ENCODE measurements around the gene GIPC2. TPM values are rescaled to one million over a fixed set of nuclear protein-coding genes. Genes with fewer than 3 reads are reported as not detected.

GIPC2 gene
- total RNA-seq, 1 experiment from 2014 or later: 0.07 TPM

DNA sequence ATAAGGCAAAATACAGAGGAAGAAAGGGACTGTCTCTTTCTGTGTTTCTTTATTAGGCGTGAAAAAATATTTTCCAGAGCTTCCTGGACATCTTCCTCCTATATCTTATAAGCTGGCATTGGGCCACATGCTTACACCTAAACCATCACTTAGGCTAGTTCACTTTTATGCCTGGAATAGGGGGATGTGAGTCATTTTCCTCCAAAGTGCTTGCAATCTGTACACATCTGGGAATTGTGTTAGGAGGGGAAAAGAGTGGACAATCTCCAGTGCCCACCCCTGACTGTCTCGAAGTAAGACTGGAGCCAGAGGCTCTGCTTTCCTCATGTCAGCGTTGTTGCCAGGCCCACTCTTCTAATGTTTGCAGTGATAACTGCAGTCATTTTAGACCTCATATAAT is 29.9 kb downstream of the GIPC2 start:
- Histone ChIP-seq H3K27me3 (ENCODE audit: insufficient read depth, low read length) (no peaks in the 10 kb centered on the region), H3K4me3 (replicated peaks in 1 of 2; ENCODE audit: low read depth in 1 of 2, low read length in 2 of 2) (no peak overlapping the region), H3K36me3 (ENCODE audit: control insufficient read depth in 1 of 2, insufficient read depth in 2 of 2, low read length in 2 of 2) (no peaks in the 10 kb centered on the region), H3K79me2 (ENCODE audit: insufficient read depth, low read length) (no peaks in the 10 kb centered on the region), H3K4me1 (ENCODE audit: control insufficient read depth in 1 of 2, insufficient read depth in 2 of 2, low read length in 2 of 2) (peaks cover 4 to 21% of the 10 kb centered on the region in 2 experiments), H3K9me3 (ENCODE audit: control insufficient read depth in 1 of 2, insufficient read depth in 1 of 2, low read depth in 1 of 2, low read length in 2 of 2) (no peaks in the 10 kb centered on the region), H3K9me2 (ENCODE audit: insufficient read depth) (no peaks in the 10 kb centered on the region), H3K27ac (ENCODE audit: low read depth, low read length) (no peak overlapping the region), H4K20me1 (ENCODE audit: insufficient read depth) (no peaks in the 10 kb centered on the region), H3K4me2 (ENCODE audit: low read length) (no peak overlapping the region), H3K9ac (ENCODE audit: low read length) (no peak overlapping the region), H2AFZ (ENCODE audit: low read depth, low read length, poor library complexity, severe bottlenecking) (no peak overlapping the region)
- ATAC-seq: no peak
- RAD21 ChIA-PET (ENCODE audit: low non-redundant PET in 1 of 2, low total read pairs in 2 of 2, uncharacterized antibody in 2 of 2, unreplicated experiment in 2 of 2): no interaction called here
- no TSS peak for BruUV-seq (replicated peaks)
- no peak for TF ChIP-seq EZH2 (IDR thresholded peaks at IDR 0.05)
- TF ChIP-seq, protein P1, sequence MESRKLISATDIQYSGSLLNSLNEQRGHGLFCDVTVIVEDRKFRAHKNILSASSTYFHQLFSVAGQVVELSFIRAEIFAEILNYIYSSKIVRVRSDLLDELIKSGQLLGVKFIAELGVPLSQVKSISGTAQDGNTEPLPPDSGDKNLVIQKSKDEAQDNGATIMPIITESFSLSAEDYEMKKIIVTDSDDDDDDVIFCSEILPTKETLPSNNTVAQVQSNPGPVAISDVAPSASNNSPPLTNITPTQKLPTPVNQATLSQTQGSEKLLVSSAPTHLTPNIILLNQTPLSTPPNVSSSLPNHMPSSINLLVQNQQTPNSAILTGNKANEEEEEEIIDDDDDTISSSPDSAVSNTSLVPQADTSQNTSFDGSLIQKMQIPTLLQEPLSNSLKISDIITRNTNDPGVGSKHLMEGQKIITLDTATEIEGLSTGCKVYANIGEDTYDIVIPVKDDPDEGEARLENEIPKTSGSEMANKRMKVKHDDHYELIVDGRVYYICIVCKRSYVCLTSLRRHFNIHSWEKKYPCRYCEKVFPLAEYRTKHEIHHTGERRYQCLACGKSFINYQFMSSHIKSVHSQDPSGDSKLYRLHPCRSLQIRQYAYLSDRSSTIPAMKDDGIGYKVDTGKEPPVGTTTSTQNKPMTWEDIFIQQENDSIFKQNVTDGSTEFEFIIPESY (IDR thresholded peaks at IDR 0.05; ENCODE audit: extremely low read depth, insufficient replicate concordance, low read length): no peak
- CTCF ChIA-PET: no interaction called here
- intact Hi-C loops (cut with micrococcal nuclease): no loop called here
- DNase-seq (ENCODE audit: low read depth, low spot score): no peak
- POLR2A ChIA-PET: no interaction called here

DNA sequence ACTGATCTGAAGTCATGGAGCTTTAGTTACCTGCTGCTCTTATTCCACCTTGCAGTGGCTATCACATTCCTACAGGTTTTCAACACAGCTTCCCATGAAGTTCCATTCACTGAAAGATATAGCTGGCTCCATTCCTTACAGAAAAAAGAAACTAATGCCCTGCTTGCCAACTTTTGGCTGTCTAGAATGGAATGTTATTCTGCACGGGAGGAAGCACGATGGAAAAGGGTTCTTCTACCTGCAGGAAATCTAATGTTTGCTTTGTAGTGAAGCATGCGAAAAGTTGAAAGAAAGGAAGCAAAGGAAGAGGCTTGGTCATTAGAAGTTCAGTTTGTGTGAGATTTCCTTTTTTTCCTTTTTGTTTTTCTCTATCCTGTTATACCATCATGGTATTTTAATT is 32.6 kb downstream of the GIPC2 start:
- DNase-seq (ENCODE audit: low read depth, low spot score): no peak
- ChIA-PET POLR2A (interaction anchor here (1.3 kb wide), 1 partner anchor 74 kb away, joined by 5 read pairs; no protein-coding TSS in a partner anchor), CTCF (no interaction called here), RAD21 (ENCODE audit: low non-redundant PET in 1 of 2, low total read pairs in 2 of 2, uncharacterized antibody in 2 of 2, unreplicated experiment in 2 of 2) (no interaction called here)
- Histone ChIP-seq H3K9me3 (ENCODE audit: control insufficient read depth in 1 of 2, insufficient read depth in 1 of 2, low read depth in 1 of 2, low read length in 2 of 2) (no peaks in the 10 kb centered on the region), H3K27ac (ENCODE audit: low read depth, low read length) (no peak overlapping the region), H3K4me3 (replicated peaks in 1 of 2; ENCODE audit: low read depth in 1 of 2, low read length in 2 of 2) (no peak overlapping the region), H3K9me2 (ENCODE audit: insufficient read depth) (no peaks in the 10 kb centered on the region), H3K36me3 (ENCODE audit: control insufficient read depth in 1 of 2, insufficient read depth in 2 of 2, low read length in 2 of 2) (no peaks in the 10 kb centered on the region), H3K27me3 (ENCODE audit: insufficient read depth, low read length) (no peaks in the 10 kb centered on the region), H3K79me2 (ENCODE audit: insufficient read depth, low read length) (no peaks in the 10 kb centered on the region), H3K4me2 (ENCODE audit: low read length) (no peak overlapping the region), H4K20me1 (ENCODE audit: insufficient read depth) (no peaks in the 10 kb centered on the region), H3K9ac (ENCODE audit: low read length) (no peak overlapping the region), H2AFZ (ENCODE audit: low read depth, low read length, poor library complexity, severe bottlenecking) (no peak overlapping the region), H3K4me1 (ENCODE audit: control insufficient read depth in 1 of 2, insufficient read depth in 2 of 2, low read length in 2 of 2) (peaks cover 0 to 12% of the 10 kb centered on the region in 2 experiments; a peak in 2 of 4 replicates)
- intact Hi-C loops (cut with micrococcal nuclease): no loop called here
- ATAC-seq: no peak
- BruUV-seq (replicated peaks): no TSS peak
- TF ChIP-seq, protein P2, sequence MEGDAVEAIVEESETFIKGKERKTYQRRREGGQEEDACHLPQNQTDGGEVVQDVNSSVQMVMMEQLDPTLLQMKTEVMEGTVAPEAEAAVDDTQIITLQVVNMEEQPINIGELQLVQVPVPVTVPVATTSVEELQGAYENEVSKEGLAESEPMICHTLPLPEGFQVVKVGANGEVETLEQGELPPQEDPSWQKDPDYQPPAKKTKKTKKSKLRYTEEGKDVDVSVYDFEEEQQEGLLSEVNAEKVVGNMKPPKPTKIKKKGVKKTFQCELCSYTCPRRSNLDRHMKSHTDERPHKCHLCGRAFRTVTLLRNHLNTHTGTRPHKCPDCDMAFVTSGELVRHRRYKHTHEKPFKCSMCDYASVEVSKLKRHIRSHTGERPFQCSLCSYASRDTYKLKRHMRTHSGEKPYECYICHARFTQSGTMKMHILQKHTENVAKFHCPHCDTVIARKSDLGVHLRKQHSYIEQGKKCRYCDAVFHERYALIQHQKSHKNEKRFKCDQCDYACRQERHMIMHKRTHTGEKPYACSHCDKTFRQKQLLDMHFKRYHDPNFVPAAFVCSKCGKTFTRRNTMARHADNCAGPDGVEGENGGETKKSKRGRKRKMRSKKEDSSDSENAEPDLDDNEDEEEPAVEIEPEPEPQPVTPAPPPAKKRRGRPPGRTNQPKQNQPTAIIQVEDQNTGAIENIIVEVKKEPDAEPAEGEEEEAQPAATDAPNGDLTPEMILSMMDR (IDR thresholded peaks at IDR 0.05 in 2 of 3, conservative IDR thresholded peaks at IDR 0.05 in 1 of 3; ENCODE audit: borderline replicate concordance in 1 of 3, insufficient read depth in 1 of 3, low read depth in 2 of 3, low read length in 2 of 3): no peak
- TF ChIP-seq RAD21 (IDR thresholded peaks at IDR 0.05; ENCODE audit: low read depth): no peak
- TF ChIP-seq POLR2A (IDR thresholded peaks at IDR 0.05; ENCODE audit: borderline replicate concordance, extremely low read depth, insufficient read depth, insufficient read length): no peak
- no peak for TF ChIP-seq POLR2AphosphoS5 (IDR thresholded peaks at IDR 0.05; ENCODE audit: low read depth, low read length)
- no peak for TF ChIP-seq TCF7L2 (IDR thresholded peaks at IDR 0.05; ENCODE audit: borderline replicate concordance, extremely low read depth, insufficient read depth, insufficient read length)
- TF ChIP-seq SRF (IDR thresholded peaks at IDR 0.05; ENCODE audit: low read depth): no peak
- TF ChIP-seq ELF1 (IDR thresholded peaks at IDR 0.05; ENCODE audit: borderline replicate concordance, low read depth): no peak
- no peak for TF ChIP-seq EZH2 (IDR thresholded peaks at IDR 0.05)
- no peak for TF ChIP-seq EGR1 (IDR thresholded peaks at IDR 0.05; ENCODE audit: low read depth)
- no peak for TF ChIP-seq FOSL1 (IDR thresholded peaks at IDR 0.05; ENCODE audit: low read depth)
- TF ChIP-seq, protein P3, sequence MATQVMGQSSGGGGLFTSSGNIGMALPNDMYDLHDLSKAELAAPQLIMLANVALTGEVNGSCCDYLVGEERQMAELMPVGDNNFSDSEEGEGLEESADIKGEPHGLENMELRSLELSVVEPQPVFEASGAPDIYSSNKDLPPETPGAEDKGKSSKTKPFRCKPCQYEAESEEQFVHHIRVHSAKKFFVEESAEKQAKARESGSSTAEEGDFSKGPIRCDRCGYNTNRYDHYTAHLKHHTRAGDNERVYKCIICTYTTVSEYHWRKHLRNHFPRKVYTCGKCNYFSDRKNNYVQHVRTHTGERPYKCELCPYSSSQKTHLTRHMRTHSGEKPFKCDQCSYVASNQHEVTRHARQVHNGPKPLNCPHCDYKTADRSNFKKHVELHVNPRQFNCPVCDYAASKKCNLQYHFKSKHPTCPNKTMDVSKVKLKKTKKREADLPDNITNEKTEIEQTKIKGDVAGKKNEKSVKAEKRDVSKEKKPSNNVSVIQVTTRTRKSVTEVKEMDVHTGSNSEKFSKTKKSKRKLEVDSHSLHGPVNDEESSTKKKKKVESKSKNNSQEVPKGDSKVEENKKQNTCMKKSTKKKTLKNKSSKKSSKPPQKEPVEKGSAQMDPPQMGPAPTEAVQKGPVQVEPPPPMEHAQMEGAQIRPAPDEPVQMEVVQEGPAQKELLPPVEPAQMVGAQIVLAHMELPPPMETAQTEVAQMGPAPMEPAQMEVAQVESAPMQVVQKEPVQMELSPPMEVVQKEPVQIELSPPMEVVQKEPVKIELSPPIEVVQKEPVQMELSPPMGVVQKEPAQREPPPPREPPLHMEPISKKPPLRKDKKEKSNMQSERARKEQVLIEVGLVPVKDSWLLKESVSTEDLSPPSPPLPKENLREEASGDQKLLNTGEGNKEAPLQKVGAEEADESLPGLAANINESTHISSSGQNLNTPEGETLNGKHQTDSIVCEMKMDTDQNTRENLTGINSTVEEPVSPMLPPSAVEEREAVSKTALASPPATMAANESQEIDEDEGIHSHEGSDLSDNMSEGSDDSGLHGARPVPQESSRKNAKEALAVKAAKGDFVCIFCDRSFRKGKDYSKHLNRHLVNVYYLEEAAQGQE (IDR thresholded peaks at IDR 0.05; ENCODE audit: low read depth): no peak
- TF ChIP-seq ZNF274 (IDR thresholded peaks at IDR 0.05; ENCODE audit: low read depth, low read length): no peak
- TF ChIP-seq JUND (IDR thresholded peaks at IDR 0.05): no peak

Data from HCT116 (cell line).